Measurements from ENCODE around the gene CHKA.

CHKA gene

GRCh38 chr11:68028802-68029545 is 92.2 kb downstream of the CHKA start:
- no peak for TF ChIP-seq MAX (IDR thresholded peaks at IDR 0.05)
- no peak for TF ChIP-seq REST (IDR thresholded peaks at IDR 0.05; ENCODE audit: low read depth)
- TF ChIP-seq EP300 (IDR thresholded peaks at IDR 0.05; ENCODE audit: borderline replicate concordance), result no peak
- no peak for TF ChIP-seq CEBPB (IDR thresholded peaks at IDR 0.05)
- TF ChIP-seq USF1 (IDR thresholded peaks at IDR 0.05), result no peak
- TF ChIP-seq TEAD4 (IDR thresholded peaks at IDR 0.05), result no peak
- TF ChIP-seq ZBTB7A (IDR thresholded peaks at IDR 0.05; ENCODE audit: low read depth), result no peak
- no peak for TF ChIP-seq NFIC (IDR thresholded peaks at IDR 0.05)
- no peak for TF ChIP-seq YY1 (IDR thresholded peaks at IDR 0.05; ENCODE audit: low read depth)
- TF ChIP-seq RAD21 (IDR thresholded peaks at IDR 0.05; ENCODE audit: low read depth), result no peak
- no peak for TF ChIP-seq TAF1 (IDR thresholded peaks at IDR 0.05; ENCODE audit: low read depth)
- no peak for TF ChIP-seq EGR1 (IDR thresholded peaks at IDR 0.05)
- no peak for TF ChIP-seq CREB1 (IDR thresholded peaks at IDR 0.05; ENCODE audit: low read depth)
- TF ChIP-seq FOXM1 (IDR thresholded peaks at IDR 0.05; ENCODE audit: borderline replicate concordance, low read depth), result no peak
- TF ChIP-seq TCF12 (IDR thresholded peaks at IDR 0.05; ENCODE audit: low read depth), result no peak

- TF ChIP-seq CREB1 (IDR thresholded peaks at IDR 0.05; ENCODE audit: low read depth) (no peak), ZBTB7A (IDR thresholded peaks at IDR 0.05; ENCODE audit: low read depth) (peak; percentile 33; the same call in 1 of the 2 replicates), TCF12 (IDR thresholded peaks at IDR 0.05; ENCODE audit: low read depth) (no peak), EGR1 (IDR thresholded peaks at IDR 0.05) (no peak), FOXM1 (IDR thresholded peaks at IDR 0.05; ENCODE audit: borderline replicate concordance, low read depth) (no peak), USF1 (IDR thresholded peaks at IDR 0.05) (no peak), TEAD4 (IDR thresholded peaks at IDR 0.05) (no peak)
Measured at GRCh38 chr11:68027667-68028066, 93.5 kb downstream of the CHKA start.

GRCh38 chr11:68026391-68027105 is 94.6 kb downstream of the CHKA start:
- no peak for TF ChIP-seq EP300 (IDR thresholded peaks at IDR 0.05; ENCODE audit: borderline replicate concordance)
- TF ChIP-seq TAF1 (IDR thresholded peaks at IDR 0.05; ENCODE audit: low read depth), result no peak
- no peak for TF ChIP-seq YY1 (IDR thresholded peaks at IDR 0.05; ENCODE audit: low read depth)
- no peak for TF ChIP-seq CREB1 (IDR thresholded peaks at IDR 0.05; ENCODE audit: low read depth)
- no peak for TF ChIP-seq RAD21 (IDR thresholded peaks at IDR 0.05; ENCODE audit: low read depth)
- TF ChIP-seq REST (IDR thresholded peaks at IDR 0.05; ENCODE audit: low read depth), result no peak
- TF ChIP-seq CEBPB (IDR thresholded peaks at IDR 0.05), result no peak
- no peak for TF ChIP-seq EGR1 (IDR thresholded peaks at IDR 0.05)
- TF ChIP-seq TEAD4 (IDR thresholded peaks at IDR 0.05), result no peak
- no peak for TF ChIP-seq TCF12 (IDR thresholded peaks at IDR 0.05; ENCODE audit: low read depth)
- TF ChIP-seq MAX (IDR thresholded peaks at IDR 0.05), result no peak
- TF ChIP-seq FOXM1 (IDR thresholded peaks at IDR 0.05; ENCODE audit: borderline replicate concordance, low read depth), result no peak
- TF ChIP-seq ZBTB7A (IDR thresholded peaks at IDR 0.05; ENCODE audit: low read depth), result no peak
- TF ChIP-seq USF1 (IDR thresholded peaks at IDR 0.05), result no peak

- TF ChIP-seq REST (IDR thresholded peaks at IDR 0.05; ENCODE audit: low read depth) (no peak), CREB1 (IDR thresholded peaks at IDR 0.05; ENCODE audit: low read depth) (no peak), RAD21 (IDR thresholded peaks at IDR 0.05; ENCODE audit: low read depth) (no peak), TCF12 (IDR thresholded peaks at IDR 0.05; ENCODE audit: low read depth) (no peak), YY1 (IDR thresholded peaks at IDR 0.05; ENCODE audit: low read depth) (no peak), EP300 (IDR thresholded peaks at IDR 0.05; ENCODE audit: borderline replicate concordance) (no peak), ZBTB7A (IDR thresholded peaks at IDR 0.05; ENCODE audit: low read depth) (no peak), FOXM1 (IDR thresholded peaks at IDR 0.05; ENCODE audit: borderline replicate concordance, low read depth) (no peak), CEBPB (IDR thresholded peaks at IDR 0.05) (no peak)
Measured at GRCh38 chr11:68025047-68025446, 96.1 kb downstream of the CHKA start.
